Stimulated activated CD8-positive, alpha-beta memory T cell treated with anti-CD3 and anti-CD28 coated beads, Interleukin-4, amount 100 ng/mL, for 4 hours (primary cell): Measurements from ENCODE around the gene TRIM41.
"Not testable (repeated sequence)": the region's sequence is repeated elsewhere in the genome, so short reads cannot be mapped to it uniquely, and the experiment has no call there.

ENCODE experiments used
- DNase-seq, 2 donors: peaks; one replicate each; pipeline ENCODE4 v3.0.0-alpha.2; 2020; ENCODE audit warnings: low read depth in 2 of 2, low spot score in 1 of 2

The TRIM41 gene

DNA sequence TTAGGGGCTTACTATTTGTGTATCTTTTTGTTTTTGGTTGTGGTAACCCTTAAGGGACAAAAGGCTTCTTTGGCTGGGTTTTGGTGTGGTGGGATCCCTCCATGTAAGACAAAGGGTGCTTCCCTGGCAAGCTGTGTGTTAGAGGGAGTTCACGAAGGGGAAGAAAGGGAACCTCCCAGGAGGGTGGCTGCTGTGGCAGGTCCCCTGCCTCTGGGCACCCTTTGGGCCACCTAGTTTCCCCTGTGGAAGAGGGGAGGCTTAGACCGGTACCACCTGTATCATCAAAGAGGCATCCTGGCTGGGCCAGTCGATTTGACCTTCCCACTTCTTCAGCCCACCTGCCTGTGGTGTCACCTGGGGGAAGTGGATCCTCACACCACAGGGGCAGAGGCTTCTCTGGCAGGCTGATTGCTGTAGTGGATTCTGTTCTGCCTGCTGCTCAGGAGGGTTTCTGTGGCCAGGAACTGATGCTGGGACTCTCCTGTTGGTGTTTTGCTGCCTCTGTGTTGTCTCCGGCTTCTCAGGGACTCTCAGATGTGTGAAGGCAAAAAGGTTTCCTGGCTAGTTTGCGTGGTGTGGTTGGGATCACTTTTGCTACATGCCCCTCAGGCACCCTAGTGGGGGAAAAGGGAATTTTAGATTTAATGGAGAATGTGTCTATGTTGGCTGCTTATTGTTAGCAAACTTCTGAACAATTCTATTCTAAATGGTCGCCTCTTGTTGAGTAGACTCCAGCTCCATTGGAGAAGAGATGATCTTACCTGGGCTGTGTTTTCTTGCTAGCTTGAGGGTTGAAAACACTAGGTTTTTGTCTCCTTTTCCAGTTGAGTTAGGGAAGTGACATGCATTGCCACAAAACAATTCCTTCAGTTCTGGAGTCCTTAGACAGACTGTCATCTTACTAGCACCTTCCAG, 61.0 kb downstream of the TRIM41 start:
- DNase-seq: not testable (repeated sequence)
